HFFc6 (cell line): ENCODE measurements around the gene VWF. TPM values are rescaled to one million over a fixed set of nuclear protein-coding genes. Genes with fewer than 3 reads are reported as not detected.
A peak's percentile ranks its signal among the peaks of the same experiment; 100 is the strongest.

Source experiments
- DNase-seq: peaks from one replicate; pipeline ENCODE4 v3.0.0-alpha.2; 2018
- H3K27ac Mint-ChIP-seq: 2 replicates; pipeline ENCODE4 v1.8.0; 2020; ENCODE audit warnings: mild to moderate bottlenecking, mixed read lengths
- H3K27me3 Mint-ChIP-seq: 2 replicates; pipeline ENCODE4 v1.8.0; 2021; ENCODE audit warnings: mild to moderate bottlenecking, moderate library complexity, mixed read lengths; ENCODE audit not compliant: insufficient read depth
- H3K36me3 Mint-ChIP-seq: 2 replicates; pipeline ENCODE4 v1.8.0; 2021; ENCODE audit warnings: low read depth, mixed read lengths
- H3K4me1 Mint-ChIP-seq: 2 replicates; pipeline ENCODE4 v1.8.0; 2020; ENCODE audit warnings: low read depth, mixed read lengths
- H3K4me3 Mint-ChIP-seq: 2 replicates; pipeline ENCODE4 v1.8.0; 2020; ENCODE audit warnings: mild to moderate bottlenecking, moderate library complexity, mixed read lengths
- H3K9me3 Mint-ChIP-seq: 2 replicates; pipeline ENCODE4 v1.8.0; 2020; ENCODE audit warnings: mild to moderate bottlenecking, mixed read lengths
- total RNA-seq, 6 experiments: library from RNA; stranded (reverse); fragmentation: NEBNext Ultra II Directional; extraction: Animal tissue kit (Norgen Biotek cat#: 25700); gene quantifications; 2 replicates in 1 of 6; 3 replicates in 5 of 6; pipeline ENCODE4 v1.2.3, GENCODE V29; 2021
- TF ChIP-seq, protein P1 (sequence below): fragments of 200-600 bp; sonication (generic); IDR thresholded peaks from 2 replicates; pipeline ENCODE4 v1.5.0; 2021; ENCODE audit warnings: antibody characterized with exemption, mild to moderate bottlenecking

The VWF gene
- total RNA-seq, 6 experiments from 2014 or later: 0.02 to 0.25 (median 0.10) TPM

DNA sequence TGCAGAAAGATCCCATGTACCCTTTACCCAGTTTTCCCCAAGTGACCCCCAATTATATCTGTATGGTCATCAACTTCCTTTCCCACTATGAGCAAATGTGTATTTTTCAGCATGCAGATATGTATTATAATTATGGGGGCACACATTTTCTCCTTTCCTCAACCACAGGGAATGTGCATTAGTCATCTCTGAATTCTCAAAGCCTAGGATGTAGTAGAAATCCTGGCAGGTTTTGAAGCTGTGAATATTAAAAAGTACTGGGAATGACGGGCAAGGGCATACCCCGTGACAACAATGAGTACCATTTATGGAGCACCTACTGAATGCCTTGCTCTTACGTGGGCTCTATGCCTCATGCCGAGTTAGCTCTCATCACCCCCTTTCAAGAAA is 71.5 kb downstream of the VWF start:
- H3K4me3 Mint-ChIP-seq: no peak overlapping the region; the same call in 1 of the 2 replicates
- peak; percentile 45 for DNase-seq
- no peaks in the 10 kb centered on the region for H3K9me3 Mint-ChIP-seq
- TF ChIP-seq, protein P1, sequence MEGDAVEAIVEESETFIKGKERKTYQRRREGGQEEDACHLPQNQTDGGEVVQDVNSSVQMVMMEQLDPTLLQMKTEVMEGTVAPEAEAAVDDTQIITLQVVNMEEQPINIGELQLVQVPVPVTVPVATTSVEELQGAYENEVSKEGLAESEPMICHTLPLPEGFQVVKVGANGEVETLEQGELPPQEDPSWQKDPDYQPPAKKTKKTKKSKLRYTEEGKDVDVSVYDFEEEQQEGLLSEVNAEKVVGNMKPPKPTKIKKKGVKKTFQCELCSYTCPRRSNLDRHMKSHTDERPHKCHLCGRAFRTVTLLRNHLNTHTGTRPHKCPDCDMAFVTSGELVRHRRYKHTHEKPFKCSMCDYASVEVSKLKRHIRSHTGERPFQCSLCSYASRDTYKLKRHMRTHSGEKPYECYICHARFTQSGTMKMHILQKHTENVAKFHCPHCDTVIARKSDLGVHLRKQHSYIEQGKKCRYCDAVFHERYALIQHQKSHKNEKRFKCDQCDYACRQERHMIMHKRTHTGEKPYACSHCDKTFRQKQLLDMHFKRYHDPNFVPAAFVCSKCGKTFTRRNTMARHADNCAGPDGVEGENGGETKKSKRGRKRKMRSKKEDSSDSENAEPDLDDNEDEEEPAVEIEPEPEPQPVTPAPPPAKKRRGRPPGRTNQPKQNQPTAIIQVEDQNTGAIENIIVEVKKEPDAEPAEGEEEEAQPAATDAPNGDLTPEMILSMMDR: no peak
- peaks cover 2% of the 10 kb centered on the region; the same call in 1 of the 2 replicates for H3K27me3 Mint-ChIP-seq
- H3K36me3 Mint-ChIP-seq: no peaks in the 10 kb centered on the region
- peaks cover 37% of the 10 kb centered on the region for H3K4me1 Mint-ChIP-seq
- no peak overlapping the region for H3K27ac Mint-ChIP-seq

DNA sequence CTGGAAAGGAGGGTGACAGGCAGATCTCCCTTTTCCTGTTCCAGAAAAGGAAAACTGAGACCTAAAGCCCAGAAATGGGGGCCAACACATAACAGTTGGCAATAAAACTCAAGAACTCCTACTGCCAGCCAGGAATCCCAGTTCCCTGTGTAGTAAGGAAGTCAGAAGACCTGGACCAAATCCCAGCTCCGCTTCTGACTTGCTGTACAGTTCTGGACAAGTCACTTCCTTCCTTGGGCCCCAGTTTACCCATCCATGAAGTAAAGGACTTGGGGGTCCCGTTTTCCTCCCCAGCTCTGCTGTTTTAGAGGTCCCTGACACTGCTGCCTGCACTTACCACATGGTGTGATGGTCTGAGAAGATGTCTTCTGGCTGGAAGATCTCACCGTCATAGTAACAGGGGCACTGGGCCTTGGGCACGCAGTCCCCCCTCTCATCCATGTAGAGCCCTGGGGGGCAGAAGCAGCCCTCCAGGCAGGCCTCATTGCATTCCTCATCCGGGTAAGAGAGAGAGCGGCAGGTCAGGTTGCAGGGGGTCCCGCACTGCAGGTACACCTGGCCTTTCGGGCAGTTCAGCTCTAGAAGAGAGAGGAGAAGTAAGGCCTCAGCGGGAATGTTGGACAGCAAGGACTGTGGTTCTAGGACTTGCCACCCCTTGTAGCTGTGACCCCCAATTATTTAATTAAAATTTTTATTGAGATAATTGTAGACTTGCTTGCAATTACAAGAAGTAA is 72.1 kb downstream of the VWF start:
- Mint-ChIP-seq H3K4me1 (peaks cover 42% of the 10 kb centered on the region), H3K27me3 (peaks cover 2% of the 10 kb centered on the region; the same call in 1 of the 2 replicates), H3K36me3 (no peaks in the 10 kb centered on the region), H3K4me3 (no peak overlapping the region), H3K9me3 (no peaks in the 10 kb centered on the region), H3K27ac (no peak overlapping the region)
- DNase-seq: no peak
- TF ChIP-seq, protein P1: no peak

DNA sequence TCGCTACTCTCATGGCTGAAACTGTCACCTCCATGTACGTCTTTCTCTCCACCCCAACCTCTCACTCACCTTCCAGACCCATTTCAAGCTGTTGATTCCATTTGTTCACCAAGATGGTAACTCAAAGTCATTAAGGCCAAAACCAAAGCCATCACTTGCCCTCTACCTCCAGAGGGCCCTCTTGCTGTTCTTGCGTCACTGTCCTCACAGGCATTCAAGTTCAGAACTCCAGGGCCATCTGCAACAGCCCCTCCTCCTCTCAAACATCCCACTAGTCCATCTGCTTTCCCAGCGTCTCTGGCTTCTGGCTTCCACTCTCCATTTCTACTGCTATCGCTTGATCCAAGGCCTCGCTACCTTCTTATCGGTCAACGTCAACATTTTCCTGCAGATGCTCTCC is 74.5 kb downstream of the VWF start:
- Mint-ChIP-seq H3K36me3 (peaks cover 4% of the 10 kb centered on the region; the same call in 1 of the 2 replicates), H3K27ac (peak overlapping the region; percentile 71; the same call in 1 of the 2 replicates), H3K4me3 (no peak overlapping the region), H3K9me3 (no peaks in the 10 kb centered on the region), H3K4me1 (peaks cover 54% of the 10 kb centered on the region), H3K27me3 (peaks cover 1% of the 10 kb centered on the region; the same call in 1 of the 2 replicates)
- TF ChIP-seq, protein P1: no peak
- DNase-seq: no peak

DNA sequence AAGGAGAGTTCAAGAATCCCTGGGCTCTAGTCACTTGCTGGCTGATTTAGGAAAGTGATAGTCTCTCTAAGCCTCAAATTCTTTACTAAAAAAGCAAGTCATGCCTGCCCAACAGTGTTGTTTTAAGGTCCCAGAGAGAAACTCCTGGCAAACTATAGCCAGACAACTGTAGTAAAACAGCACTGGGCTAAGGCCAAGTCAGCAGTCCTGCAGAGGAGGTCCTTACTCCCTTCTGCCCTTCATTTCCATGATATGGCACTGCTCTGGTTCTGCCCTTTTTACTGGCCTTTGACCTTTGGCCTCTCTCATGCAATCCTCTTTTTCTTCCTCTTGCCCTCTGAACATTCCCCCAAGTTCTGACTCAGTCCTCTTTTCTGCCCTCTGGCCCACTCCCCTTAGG is 74.9 kb downstream of the VWF start:
- Mint-ChIP-seq H3K27ac (peak overlapping the region; percentile 71), H3K36me3 (peaks cover 4% of the 10 kb centered on the region; the same call in 1 of the 2 replicates), H3K9me3 (no peaks in the 10 kb centered on the region), H3K27me3 (peaks cover 1% of the 10 kb centered on the region; the same call in 1 of the 2 replicates), H3K4me3 (no peak overlapping the region), H3K4me1 (peaks cover 58% of the 10 kb centered on the region)
- DNase-seq: peak; percentile 49
- TF ChIP-seq, protein P1: no peak

DNA sequence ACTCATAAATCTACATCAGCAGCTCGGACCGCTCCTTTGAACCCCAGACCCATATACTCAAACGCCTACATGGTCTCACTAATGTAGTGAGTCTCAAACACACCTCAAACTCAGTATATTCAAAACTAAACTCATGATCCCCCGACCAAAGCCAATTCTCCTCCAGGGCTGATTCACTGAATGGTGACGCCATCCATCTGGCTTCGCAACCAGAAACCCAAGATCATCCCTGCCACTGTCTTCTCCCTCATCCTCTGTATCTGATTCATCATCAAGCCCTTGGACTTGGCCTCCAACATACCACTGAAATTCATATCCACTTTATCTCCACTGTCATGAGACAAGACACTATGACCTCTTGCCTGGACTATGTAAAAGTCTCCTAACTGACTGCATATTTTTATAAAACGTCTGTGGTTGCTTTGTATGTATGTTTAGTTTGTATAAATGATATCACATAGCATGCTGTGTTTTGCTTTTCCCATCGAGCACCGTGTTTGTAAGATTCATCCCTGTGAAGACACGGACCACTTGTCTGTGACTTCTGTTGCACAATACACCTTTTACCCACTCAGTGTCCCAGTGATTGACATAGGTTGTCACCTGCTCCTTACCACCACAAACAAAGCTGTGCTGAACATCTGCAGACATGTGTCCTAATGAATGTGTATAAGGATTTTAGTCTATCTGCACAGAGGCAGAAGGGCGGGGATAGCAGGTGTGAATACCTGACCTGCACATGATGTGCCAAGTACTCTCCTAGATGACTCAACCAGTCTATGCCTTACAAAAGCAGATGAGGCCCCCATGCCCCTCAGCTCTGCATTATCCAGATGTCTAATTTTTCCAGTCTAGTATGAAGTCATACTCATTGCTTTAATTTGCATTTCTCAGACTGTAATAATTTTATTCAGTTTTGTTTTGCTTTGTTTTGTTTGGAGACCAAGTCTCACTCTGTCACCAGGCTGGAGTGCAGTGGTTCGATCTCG is 76.9 kb downstream of the VWF start:
- peak; percentile 94 for DNase-seq
- Mint-ChIP-seq H3K36me3 (peaks cover 4% of the 10 kb centered on the region; the same call in 1 of the 2 replicates), H3K4me1 (peaks cover 58% of the 10 kb centered on the region), H3K27ac (peak overlapping the region; percentile 88), H3K4me3 (peak overlapping the region; percentile 26; the same call in 1 of the 2 replicates), H3K9me3 (no peaks in the 10 kb centered on the region), H3K27me3 (peaks cover 3% of the 10 kb centered on the region; the same call in 1 of the 2 replicates)
- TF ChIP-seq, protein P1: no peak
